H1 (cell line): Measurements from ENCODE around the gene LCORL. TPM values are rescaled to one million over a fixed set of nuclear protein-coding genes. Genes with fewer than 3 reads are reported as not detected.
A peak's percentile ranks its signal among the peaks of the same experiment; 100 is the strongest.

Experiments
- CTCF ChIA-PET: fragments of 300-600 bp; sonication (Branson Sonifier 250); formaldehyde crosslinking; loops from one replicate; lab custom pipeline; 2021; ENCODE audit not compliant: partially characterized antibody; lab: Charles Lee
- POLR2A ChIA-PET: fragments of 300-600 bp; sonication (Branson Sonifier 250); formaldehyde crosslinking; loops from one replicate; lab custom pipeline; 2021; ENCODE audit warnings: inconsistent platforms; ENCODE audit not compliant: partially characterized antibody; lab: Charles Lee
- DNase-seq, 2 experiments: peaks; one replicate each; pipeline versions ENCODE4 v3.0.0 to v3.0.0-alpha.2; 2010 to 2022; ENCODE audit warnings: low spot score in 2 of 2, low read depth in 1 of 2, mixed read lengths in 1 of 2
- FAIRE-seq: peaks from 2 replicates; lab custom pipeline; 2011; peaks lifted over from hg19 to GRCh38; lab: Jason Lieb, UNC
- H2AFZ ChIP-seq: 2 replicates; pipeline ENCODE4 v1.8.1; 2012; ENCODE audit warnings: low read length, inconsistent platforms
- H2AK5ac ChIP-seq: 2 replicates; pipeline ENCODE4 v1.6.1; 2013; ENCODE audit warnings: low read depth, low read length
- H2BK120ac ChIP-seq: replicated peaks from 2 replicates; pipeline ENCODE3; 2013; ENCODE audit warnings: low read depth, low read length, inconsistent platforms
- H2BK12ac ChIP-seq: 2 replicates; pipeline ENCODE4 v1.6.1; 2013; ENCODE audit warnings: low read depth, low read length
- H2BK15ac ChIP-seq: 2 replicates; pipeline ENCODE4 v1.6.1; 2013; ENCODE audit warnings: low read length
- H2BK20ac ChIP-seq: 2 replicates; pipeline ENCODE4 v1.6.1; 2013; ENCODE audit warnings: low read length
- H2BK5ac ChIP-seq: 2 replicates; pipeline ENCODE4 v1.6.1; 2013; ENCODE audit warnings: low read depth, low read length
- H3K14ac ChIP-seq: 2 replicates; pipeline ENCODE4 v1.6.1; 2013; ENCODE audit warnings: inconsistent platforms; ENCODE audit not compliant: insufficient read length
- H3K18ac ChIP-seq: 2 replicates; pipeline ENCODE4 v1.6.1; 2013; ENCODE audit warnings: low read length; ENCODE audit errors: extremely low read depth
- H3K23ac ChIP-seq: 2 replicates; pipeline ENCODE4 v1.6.1; 2013; ENCODE audit warnings: inconsistent platforms; ENCODE audit not compliant: insufficient read length
- H3K23me2 ChIP-seq: 2 replicates; pipeline ENCODE4 v1.6.1; 2013; ENCODE audit warnings: low read depth, low read length
- H3K27ac ChIP-seq: 2 replicates; pipeline ENCODE4 v1.6.1; 2011; ENCODE audit warnings: low read depth, low read length, inconsistent platforms
- H3K27me3 ChIP-seq, 4 experiments: replicated peaks in 1 of 4; 1 replicate in 1 of 4; 2 replicates in 3 of 4; pipeline versions ENCODE4 v1.6.1 to v1.8.1; 2011 to 2013; ENCODE audit warnings: low read length in 3 of 4, mild to moderate bottlenecking in 3 of 4, inconsistent platforms in 2 of 4, mixed read lengths in 2 of 4, moderate library complexity in 1 of 4; ENCODE audit not compliant: control insufficient read depth in 3 of 4, insufficient read depth in 3 of 4; ENCODE audit errors: extremely low read depth in 1 of 4
- H3K36me3 ChIP-seq, 4 experiments: 2 replicates each; pipeline versions ENCODE4 v1.6.1 to v1.8.1; 2011 to 2013; ENCODE audit warnings: mild to moderate bottlenecking in 4 of 4, low read length in 3 of 4, moderate library complexity in 2 of 4, control low read depth in 1 of 4, inconsistent platforms in 1 of 4; ENCODE audit not compliant: insufficient read depth in 4 of 4, control insufficient read depth in 2 of 4
- H3K4ac ChIP-seq: replicated peaks from 2 replicates; pipeline ENCODE3; 2013; ENCODE audit warnings: low read length, low read depth, mixed read lengths, inconsistent platforms; ENCODE audit not compliant: insufficient read length
- H3K4me1 ChIP-seq, 4 experiments: replicated peaks in 1 of 4; 1 replicate in 1 of 4; 2 replicates in 3 of 4; pipeline versions ENCODE4 v1.6.1 to v1.8.1; 2011 to 2013; ENCODE audit warnings: low read length in 3 of 4, inconsistent platforms in 2 of 4, mixed read lengths in 1 of 4; ENCODE audit not compliant: insufficient read depth in 4 of 4, control insufficient read depth in 3 of 4
- H3K4me2 ChIP-seq, 2 experiments: 2 replicates each; pipeline versions ENCODE4 v1.6.1 to v1.8.1; 2011 to 2013; ENCODE audit warnings: low read depth in 2 of 2, low read length in 2 of 2, control low read depth in 1 of 2, inconsistent platforms in 1 of 2, mild to moderate bottlenecking in 1 of 2; ENCODE audit not compliant: insufficient read depth in 1 of 2
- H3K4me3 ChIP-seq, 4 experiments: fragments of 200-600, 300-600 bp in 1 of 4; sonication (generic), shearing (Covaris generic), sonication (Bioruptor Twin) in 1 of 4; 2 replicates each; pipeline versions ENCODE4 v1.5.1 to v1.8.1; 2011 to 2016; ENCODE audit warnings: low read length in 4 of 4, low read depth in 3 of 4, control low read depth in 2 of 4, inconsistent platforms in 2 of 4, mild to moderate bottlenecking in 2 of 4, mixed read lengths in 1 of 4, moderate library complexity in 1 of 4; ENCODE audit not compliant: insufficient read depth in 2 of 4; ENCODE audit errors: extremely low read depth in 1 of 4
- H3K56ac ChIP-seq: replicated peaks from 2 replicates; pipeline ENCODE3; 2013; ENCODE audit warnings: low read depth, mild to moderate bottlenecking, mixed read lengths, low read length, inconsistent platforms; ENCODE audit not compliant: insufficient read length
- H3K79me1 ChIP-seq: 2 replicates; pipeline ENCODE4 v1.6.1; 2013; ENCODE audit warnings: low read depth, low read length, control low read depth
- H3K79me2 ChIP-seq, 2 experiments: 2 replicates each; pipeline versions ENCODE4 v1.6.1 to v1.8.1; 2012 to 2013; ENCODE audit warnings: low read length in 2 of 2, mild to moderate bottlenecking in 2 of 2, inconsistent platforms in 1 of 2; ENCODE audit not compliant: insufficient read depth in 2 of 2, control insufficient read depth in 1 of 2
- H3K9ac ChIP-seq, 4 experiments: replicated peaks in 1 of 4; 1 replicate in 1 of 4; 2 replicates in 3 of 4; pipeline versions ENCODE4 v1.6.1 to v1.8.1; 2011 to 2013; ENCODE audit warnings: low read depth in 3 of 4, low read length in 3 of 4, control low read depth in 2 of 4, mild to moderate bottlenecking in 2 of 4, moderate library complexity in 2 of 4, inconsistent platforms in 1 of 4; ENCODE audit errors: extremely low read depth in 1 of 4
- H3K9me3 ChIP-seq, 2 experiments: 2 replicates each; pipeline versions ENCODE4 v1.6.1 to v1.8.1; 2012 to 2013; ENCODE audit warnings: mild to moderate bottlenecking in 2 of 2, moderate library complexity in 2 of 2, control low read depth in 1 of 2, inconsistent platforms in 1 of 2, low read depth in 1 of 2, low read length in 1 of 2, mixed read lengths in 1 of 2; ENCODE audit not compliant: insufficient read depth in 2 of 2
- H4K20me1 ChIP-seq, 2 experiments: replicated peaks in 1 of 2; 2 replicates each; pipeline versions ENCODE3 to v1.8.1; 2011 to 2013; ENCODE audit warnings: inconsistent platforms in 2 of 2, low read length in 2 of 2, mild to moderate bottlenecking in 1 of 2; ENCODE audit not compliant: insufficient read depth in 2 of 2, control insufficient read depth in 1 of 2
- H4K5ac ChIP-seq: 2 replicates; pipeline ENCODE4 v1.6.1; 2013; ENCODE audit warnings: low read length, low read depth, mixed read lengths, inconsistent platforms; ENCODE audit not compliant: insufficient read length
- H4K8ac ChIP-seq: 2 replicates; pipeline ENCODE4 v1.8.0; 2013; ENCODE audit warnings: mild to moderate bottlenecking, moderate library complexity, low read length, inconsistent platforms; ENCODE audit not compliant: insufficient read depth; ENCODE audit errors: extremely low read depth
- H4K91ac ChIP-seq: replicated peaks from 2 replicates; pipeline ENCODE3; 2013; ENCODE audit warnings: low read length, mixed read lengths, inconsistent platforms; ENCODE audit not compliant: insufficient read length
- BACH1 ChIP-seq: IDR thresholded peaks from 2 replicates; pipeline ENCODE4 v1.6.1; 2012; ENCODE audit warnings: low read length, improper control_type of control experiment
- CBX8 ChIP-seq: fragments of 300-800, 300-1000 bp; sonication (generic); IDR thresholded peaks from 2 replicates; pipeline ENCODE4 v1.7.1; 2016; ENCODE audit warnings: low read depth, low read length, borderline replicate concordance
- CREB1 ChIP-seq: IDR thresholded peaks from 2 replicates; pipeline ENCODE4 v1.6.1; 2012; ENCODE audit warnings: inconsistent platforms
- EP300 ChIP-seq, 2 experiments: IDR thresholded peaks; 1 replicate in 1 of 2; 2 replicates in 1 of 2; pipeline ENCODE4 v1.6.1; 2011 to 2012; ENCODE audit warnings: low read depth in 2 of 2, low read length in 2 of 2, mild to moderate bottlenecking in 2 of 2, borderline replicate concordance in 1 of 2, inconsistent platforms in 1 of 2, moderate library complexity in 1 of 2
- GABPA ChIP-seq: IDR thresholded peaks from 2 replicates; pipeline ENCODE4 v1.6.1; 2011; ENCODE audit warnings: mild to moderate bottlenecking, low read length, moderate library complexity, borderline replicate concordance; ENCODE audit not compliant: insufficient read depth
- HDAC2 ChIP-seq, 2 experiments: fragments of 300-600 bp in 1 of 2; sonication (generic) in 1 of 2; IDR thresholded peaks; 2 replicates each; pipeline ENCODE4 v1.6.1; 2011 to 2012; ENCODE audit warnings: low read depth in 2 of 2, low read length in 2 of 2, mild to moderate bottlenecking in 2 of 2, moderate library complexity in 2 of 2, borderline replicate concordance in 1 of 2, inconsistent platforms in 1 of 2
- KDM1A ChIP-seq: fragments of 200-600, 300-600 bp; sonication (generic); IDR thresholded peaks from 2 replicates; pipeline ENCODE4 v1.7.1; 2016; ENCODE audit warnings: mild to moderate bottlenecking, low read length, borderline replicate concordance
- SAP30 ChIP-seq: fragments of 300-600 bp; sonication (generic); IDR thresholded peaks from 2 replicates; pipeline ENCODE4 v1.7.1; 2012; ENCODE audit warnings: low read length, moderate library complexity, mild to moderate bottlenecking, inconsistent platforms; ENCODE audit not compliant: insufficient read depth, insufficient replicate concordance
- SIX5 ChIP-seq: IDR thresholded peaks from 2 replicates; pipeline ENCODE4 v1.6.1; 2011; ENCODE audit warnings: mild to moderate bottlenecking, low read depth, low read length
- TAF7 ChIP-seq: optimal IDR thresholded peaks from 2 replicates; pipeline ENCODE3; 2011; ENCODE audit warnings: low read depth, mild to moderate bottlenecking, inconsistent platforms, low read length, moderate library complexity, borderline replicate concordance
- YY1 ChIP-seq: IDR thresholded peaks from 2 replicates; pipeline ENCODE4 v1.6.1; 2011; ENCODE audit warnings: low read depth, mild to moderate bottlenecking, low read length
- WGBS, 2 experiments: shearing (Covaris generic) in 1 of 2; methylation state at CpG; one replicate each; pipeline versions ENCODE4 v1.1.6 to v1.1.7; 2013 to 2015; ENCODE audit warnings: low lambda C conversion rate in 2 of 2, mixed read lengths in 2 of 2, inconsistent platforms in 1 of 2, low coverage in 1 of 2, missing lambda C conversion rate in 1 of 2; ENCODE audit not compliant: insufficient replicate concordance in 2 of 2, insufficient coverage in 1 of 2, insufficient read length in 1 of 2; ENCODE audit errors: extremely low coverage in 1 of 2, missing lambda C conversion rate in 1 of 2; 5-methylcytosine and 5-hydroxymethylcytosine counted together
- polyA plus RNA-seq, 7 experiments: library from polyadenylated mRNA; depleted of rRNA in 3 of 7; stranded (reverse) in 5 of 7; unstranded in 2 of 7; fragments of >200 nt in 5 of 7; fragments of 200-250 nt in 2 of 7; gene quantifications; 1 replicate in 5 of 7; 2 replicates in 1 of 7; 4 replicates in 1 of 7; pipeline versions ENCODE4 v1.2.1 to v1.2.3, GENCODE V29; 2011 to 2013; ENCODE audit warnings: missing spikeins in 2 of 7, mixed read lengths in 2 of 7
- total RNA-seq: library from RNA; stranded (reverse); fragmentation: NEBNext Ultra II Directional; extraction: Animal tissue kit (Norgen Biotek cat#: 25700); gene quantifications from 2 replicates; pipeline ENCODE4 v1.2.1, GENCODE V29; 2021

LCORL gene
- total and polyA plus RNA-seq, 2 of the 8 experiments (the other 6 are each of a cell fraction or from before 2014, with no cell fraction given): 2.2 to 19.2 TPM

GRCh38 chr4:17812801-17813200 lies 208.8 kb downstream of the LCORL start:
- no peak for FAIRE-seq
- Histone ChIP-seq H4K20me1 (peaks cover 6 to 7% of the 10 kb centered on the region in 2 experiments), H3K36me3 (peaks cover 0 to 39% (median 14%) of the 10 kb centered on the region in 4 experiments; a peak in 6 of 8 replicates), H3K4me1 (peaks cover 0 to 5% (median under 1%) of the 10 kb centered on the region in 4 experiments; a peak in 2 of 7 replicates), H4K91ac (no peak overlapping the region), H3K9ac (no peak overlapping the region; a peak in 2 of 7 replicates), H3K4me2 (peak overlapping the region; percentile 71 to 73), H3K14ac (no peak overlapping the region), H3K9me3 (no peaks in the 10 kb centered on the region), H3K27me3 (no peaks in the 10 kb centered on the region), H2BK120ac (no peak overlapping the region), H3K56ac (no peak overlapping the region), H3K4me3 (peak overlapping the region in 3 of 4 experiments; percentile 5 to 97 (median 18); a peak in 4 of 8 replicates), H3K23ac (no peak overlapping the region), H2BK20ac (no peak overlapping the region), H4K8ac (no peak overlapping the region), H3K27ac (no peak overlapping the region), H2AFZ (no peak overlapping the region), H2AK5ac (no peak overlapping the region), H2BK12ac (no peak overlapping the region), H2BK5ac (no peak overlapping the region), H3K79me1 (no peaks in the 10 kb centered on the region)
- ChIA-PET CTCF (no interaction called here), POLR2A (no interaction called here)
- DNase-seq: no peak
- WGBS, 2 experiments: 93% methylated on average over 3 of the region's 3 CpGs; no CpG with 5 or more reads in 1 of the 2 experiments
- TF ChIP-seq CBX8 (no peak), YY1 (no peak), BACH1 (no peak), SAP30 (no peak), GABPA (no peak), HDAC2 (IDR thresholded peaks at IDR 0.05; ENCODE audit: borderline replicate concordance in 1 of 2, low read depth in 2 of 2, low read length in 2 of 2) (no peak), KDM1A (no peak), EP300 (IDR thresholded peaks at IDR 0.05; ENCODE audit: borderline replicate concordance in 1 of 2, low read depth in 2 of 2, low read length in 2 of 2) (no peak), SIX5 (no peak), CREB1 (no peak), TAF7 (no peak)
- TF ChIP-seq, all 59 proteins: peak for 0
- peaks cover 7 to 88% of the 10 kb centered on the region in 2 experiments; a peak in 3 of 4 replicates for H3K79me2 ChIP-seq
- H2BK15ac ChIP-seq: no peak overlapping the region
- H4K5ac ChIP-seq: no peak overlapping the region
- H3K4ac ChIP-seq: no peak overlapping the region
- peaks cover 3% of the 10 kb centered on the region; the same call in 1 of the 2 replicates for H3K23me2 ChIP-seq
- no peak overlapping the region for H3K18ac ChIP-seq
